ENCODE measurements around the gene C15orf40. TPM values are rescaled to one million over a fixed set of nuclear protein-coding genes. Genes with fewer than 3 reads are reported as not detected.

C15orf40 gene
- total RNA-seq, 4 donors from 2014 or later, result 8.6 to 28.2 (median 22.5) TPM

DNA sequence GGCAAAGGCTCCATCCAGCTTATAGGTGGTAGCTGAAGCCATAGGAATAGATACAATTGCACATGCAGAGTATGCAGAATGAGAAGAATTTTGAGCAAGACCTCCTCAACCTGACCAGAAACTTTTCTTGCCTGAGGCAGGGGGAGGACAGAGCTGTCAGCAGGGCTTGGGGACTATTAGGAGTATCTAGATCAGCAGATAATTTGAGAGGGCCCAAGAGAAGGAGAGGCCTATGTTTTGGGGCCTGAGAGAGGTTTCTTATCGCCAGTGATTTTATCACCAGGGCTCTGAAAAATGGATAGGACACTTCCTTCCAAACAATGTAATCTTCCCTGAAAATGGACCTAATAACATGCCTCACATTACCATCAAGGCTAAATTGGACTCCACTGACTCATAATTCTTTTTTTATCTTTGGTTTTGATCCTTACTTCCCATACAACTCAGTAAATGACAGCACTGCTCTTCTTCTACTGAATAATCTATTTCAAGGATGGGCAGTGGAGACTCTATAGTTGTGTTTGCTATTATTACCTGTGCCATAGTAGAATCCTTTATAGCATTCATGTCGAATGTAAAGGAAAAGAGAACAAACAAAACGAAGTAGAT, 41.3 kb downstream of the C15orf40 start:
- no peak for DNase-seq (ENCODE audit: low spot score in 2 of 2)
- 63 to 68% methylated on average over 3 of the region's 3 CpGs for WGBS, 2 donors
- no peak for TF ChIP-seq POLR2A (IDR thresholded peaks at IDR 0.05)
- TF ChIP-seq, protein P1, sequence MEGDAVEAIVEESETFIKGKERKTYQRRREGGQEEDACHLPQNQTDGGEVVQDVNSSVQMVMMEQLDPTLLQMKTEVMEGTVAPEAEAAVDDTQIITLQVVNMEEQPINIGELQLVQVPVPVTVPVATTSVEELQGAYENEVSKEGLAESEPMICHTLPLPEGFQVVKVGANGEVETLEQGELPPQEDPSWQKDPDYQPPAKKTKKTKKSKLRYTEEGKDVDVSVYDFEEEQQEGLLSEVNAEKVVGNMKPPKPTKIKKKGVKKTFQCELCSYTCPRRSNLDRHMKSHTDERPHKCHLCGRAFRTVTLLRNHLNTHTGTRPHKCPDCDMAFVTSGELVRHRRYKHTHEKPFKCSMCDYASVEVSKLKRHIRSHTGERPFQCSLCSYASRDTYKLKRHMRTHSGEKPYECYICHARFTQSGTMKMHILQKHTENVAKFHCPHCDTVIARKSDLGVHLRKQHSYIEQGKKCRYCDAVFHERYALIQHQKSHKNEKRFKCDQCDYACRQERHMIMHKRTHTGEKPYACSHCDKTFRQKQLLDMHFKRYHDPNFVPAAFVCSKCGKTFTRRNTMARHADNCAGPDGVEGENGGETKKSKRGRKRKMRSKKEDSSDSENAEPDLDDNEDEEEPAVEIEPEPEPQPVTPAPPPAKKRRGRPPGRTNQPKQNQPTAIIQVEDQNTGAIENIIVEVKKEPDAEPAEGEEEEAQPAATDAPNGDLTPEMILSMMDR (IDR thresholded peaks at IDR 0.05), result no peak
- intact Hi-C loops (cut with DNase I; ENCODE audit: low total_unique reads), result no loop called here
- no peak overlapping the region for H3K4me3 ChIP-seq (ENCODE audit: low read depth, poor library complexity, severe bottlenecking)

DNA sequence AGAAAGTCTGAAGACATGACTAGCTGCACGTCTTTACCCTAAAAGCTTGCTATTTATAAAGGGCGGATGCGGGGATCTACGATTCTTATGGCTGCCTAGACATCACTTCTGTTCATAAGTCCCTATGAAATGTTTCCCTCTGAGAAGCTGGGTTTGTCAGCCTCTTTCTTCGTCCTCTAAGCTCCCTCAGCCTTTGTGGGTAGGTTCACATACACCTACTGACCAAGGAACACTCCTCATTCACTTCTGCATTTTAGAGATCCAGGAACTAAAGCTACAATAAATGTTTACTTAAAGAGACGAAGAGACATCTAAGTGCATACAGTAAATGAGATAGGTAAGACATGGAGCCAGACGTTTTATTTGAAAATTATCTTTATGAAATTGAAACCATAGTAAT, 42.1 kb downstream of the C15orf40 start:
- no peak for DNase-seq (ENCODE audit: low spot score in 2 of 2)
- intact Hi-C loops (cut with DNase I; ENCODE audit: low total_unique reads), result no loop called here
- 85 to 86% methylated on average over 7 of the region's 7 CpGs for WGBS, 2 donors
- no peak overlapping the region for H3K4me3 ChIP-seq (ENCODE audit: low read depth, poor library complexity, severe bottlenecking)
- TF ChIP-seq, protein P1 (IDR thresholded peaks at IDR 0.05), result no peak
- no peak for TF ChIP-seq POLR2A (IDR thresholded peaks at IDR 0.05)

DNA sequence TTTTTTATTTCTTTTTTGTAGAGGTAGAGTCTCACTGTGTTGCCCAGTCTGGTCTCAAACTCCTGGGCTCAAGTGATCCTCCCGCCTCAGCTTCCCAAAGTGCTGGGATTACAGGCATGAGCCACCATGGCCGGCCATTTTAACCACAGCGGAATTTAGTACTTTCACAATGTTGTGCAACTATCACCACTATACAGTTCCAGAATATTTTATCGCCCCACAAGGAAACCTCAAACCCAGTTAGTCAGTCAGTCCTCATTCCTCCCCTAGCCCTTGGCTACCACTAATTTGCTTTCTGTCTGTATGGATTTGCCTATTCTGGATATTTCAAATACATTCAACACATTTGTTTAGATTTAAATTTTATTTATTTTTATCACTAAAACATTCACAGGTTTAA, 43.4 kb downstream of the C15orf40 start:
- no peak for TF ChIP-seq POLR2A (IDR thresholded peaks at IDR 0.05)
- TF ChIP-seq, protein P1 (IDR thresholded peaks at IDR 0.05), result no peak
- intact Hi-C loops (cut with DNase I; ENCODE audit: low total_unique reads), result no loop called here
- H3K4me3 ChIP-seq (ENCODE audit: low read depth, poor library complexity, severe bottlenecking), result no peak overlapping the region
- DNase-seq (ENCODE audit: low spot score in 2 of 2), result no peak
- WGBS, 2 donors, result 88 to 89% methylated on average over 4 of the region's 4 CpGs

DNA sequence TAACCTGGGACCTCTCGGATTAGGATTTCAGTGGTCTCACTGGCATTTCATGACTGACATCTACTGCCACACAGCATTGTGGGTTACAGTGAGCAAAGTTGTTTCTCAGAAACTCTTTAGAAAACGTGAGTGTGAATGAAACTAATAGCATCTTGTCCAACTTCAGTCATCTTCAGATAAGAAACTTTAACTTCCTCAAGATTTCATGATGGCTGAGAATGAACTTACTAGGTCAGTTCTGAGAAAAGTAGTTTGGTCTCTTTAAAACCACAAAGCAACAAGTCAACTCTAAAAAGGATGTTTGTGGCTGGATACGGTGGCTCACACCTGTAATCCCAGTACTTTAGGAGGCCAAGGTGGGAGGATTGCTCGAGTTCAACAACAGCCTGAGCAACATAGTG, 44.8 kb downstream of the C15orf40 start:
- intact Hi-C loops (cut with DNase I; ENCODE audit: low total_unique reads), result no loop called here
- TF ChIP-seq, protein P1 (IDR thresholded peaks at IDR 0.05), result no peak
- no peak for TF ChIP-seq POLR2A (IDR thresholded peaks at IDR 0.05)
- DNase-seq (ENCODE audit: low spot score in 2 of 2), result no peak
- WGBS, 2 donors, result 80 to 82% methylated on average over 4 of the region's 4 CpGs
- no peak overlapping the region for H3K4me3 ChIP-seq (ENCODE audit: low read depth, poor library complexity, severe bottlenecking)

DNA sequence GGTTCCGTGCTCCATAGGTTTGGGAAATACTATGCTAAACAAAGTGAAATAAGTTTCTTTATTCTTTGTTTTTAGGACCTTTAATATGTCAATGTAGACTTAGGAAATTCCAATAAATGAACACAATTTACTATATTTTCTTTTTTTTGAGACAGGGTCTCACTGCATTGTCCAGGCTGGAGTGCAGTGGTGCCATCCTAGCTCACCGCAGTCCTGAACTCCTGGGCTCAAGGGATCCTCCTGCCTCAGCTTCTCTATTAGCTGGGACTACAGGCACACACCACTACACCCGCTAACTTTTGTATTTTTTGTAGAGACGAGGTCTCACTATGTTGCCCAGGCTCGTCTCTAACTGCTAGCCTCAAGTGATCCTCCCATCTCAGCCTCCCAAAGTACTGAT, 46.5 kb downstream of the C15orf40 start:
- no peak for DNase-seq (ENCODE audit: low spot score in 2 of 2)
- TF ChIP-seq, protein P1 (IDR thresholded peaks at IDR 0.05), result no peak
- no peak for TF ChIP-seq POLR2A (IDR thresholded peaks at IDR 0.05)
- H3K4me3 ChIP-seq (ENCODE audit: low read depth, poor library complexity, severe bottlenecking), result no peak overlapping the region
- intact Hi-C loops (cut with DNase I; ENCODE audit: low total_unique reads), result no loop called here
- WGBS, 2 donors, result 95 to 96% methylated on average over 5 of the region's 5 CpGs
